GM21825 (cell line): ENCODE results near the gene AVP.

ENCODE experiments used
- ATAC-seq: cut with Tn5 transposase; IDR thresholded peaks from one replicate; pipeline ENCODE4 v1.9.1; 2021; ENCODE audit warnings: mild to moderate bottlenecking, moderate library complexity; ENCODE audit not compliant: unreplicated experiment

The AVP gene

DNA sequence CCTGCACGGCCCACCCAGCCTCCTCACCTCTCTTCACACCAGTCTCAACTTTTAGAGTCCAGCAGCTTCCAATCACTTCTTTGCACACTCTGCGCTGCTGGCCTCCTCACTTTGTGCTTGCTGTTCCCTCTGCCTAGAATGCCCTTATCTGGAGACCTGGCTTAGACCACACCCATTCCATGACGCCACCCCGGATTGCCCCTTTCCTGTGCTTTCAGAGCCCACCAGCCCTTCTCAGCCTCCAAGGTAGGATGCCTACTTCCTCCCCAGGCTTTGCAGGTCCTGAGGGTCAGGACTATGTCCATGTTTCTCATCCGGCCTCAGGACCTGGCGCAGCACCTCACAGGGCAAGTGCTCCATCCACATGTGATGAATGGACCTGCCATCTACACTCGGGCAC is 27.0 kb upstream of the AVP start:
- no peak for ATAC-seq

DNA sequence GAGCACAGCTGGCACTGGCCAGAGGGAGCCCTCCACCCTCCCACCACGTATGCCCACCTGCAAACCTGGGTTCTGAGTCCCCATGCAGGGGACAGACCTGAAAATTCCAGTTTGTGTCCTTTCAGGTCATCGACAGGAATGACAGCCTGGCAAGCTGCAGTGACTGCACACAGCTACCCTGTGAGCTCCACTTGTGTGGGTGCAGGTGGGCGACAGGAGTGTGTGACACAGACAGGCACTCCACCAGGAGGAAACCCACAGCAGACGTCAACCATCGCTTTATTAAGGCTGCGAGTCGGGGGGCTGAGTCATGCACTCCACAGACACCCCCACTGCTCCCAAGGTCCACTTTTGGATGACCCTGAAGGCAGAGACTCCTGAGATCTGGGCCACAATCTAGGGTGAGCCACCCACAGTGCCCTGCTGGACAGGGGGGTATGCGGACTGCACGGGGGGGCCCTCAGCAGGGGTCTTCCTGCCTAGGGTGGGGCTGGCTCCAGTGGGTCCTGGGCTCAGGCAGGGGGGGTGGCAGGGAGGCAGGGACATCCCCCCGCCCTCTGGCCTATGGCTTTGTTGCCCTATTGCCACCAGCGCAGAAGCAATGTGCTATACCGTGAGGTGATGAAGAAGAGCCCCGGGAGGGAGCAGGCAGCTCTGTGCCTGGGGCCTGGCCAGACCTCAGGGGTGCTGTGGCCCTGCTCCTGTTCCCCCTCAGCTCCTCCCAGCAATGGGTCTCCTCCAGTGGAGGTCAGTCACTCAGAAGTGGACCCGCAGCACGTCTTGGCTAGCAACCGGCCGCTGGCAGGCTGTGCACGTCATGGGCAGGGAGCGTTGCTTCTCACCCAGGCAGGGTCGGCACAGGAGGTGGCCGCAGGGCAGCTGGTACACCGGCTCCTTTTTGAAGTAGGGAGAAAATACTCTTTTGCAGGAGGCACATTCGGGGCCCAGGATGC is 25.1 kb upstream of the AVP start:
- ATAC-seq, result no peak

DNA sequence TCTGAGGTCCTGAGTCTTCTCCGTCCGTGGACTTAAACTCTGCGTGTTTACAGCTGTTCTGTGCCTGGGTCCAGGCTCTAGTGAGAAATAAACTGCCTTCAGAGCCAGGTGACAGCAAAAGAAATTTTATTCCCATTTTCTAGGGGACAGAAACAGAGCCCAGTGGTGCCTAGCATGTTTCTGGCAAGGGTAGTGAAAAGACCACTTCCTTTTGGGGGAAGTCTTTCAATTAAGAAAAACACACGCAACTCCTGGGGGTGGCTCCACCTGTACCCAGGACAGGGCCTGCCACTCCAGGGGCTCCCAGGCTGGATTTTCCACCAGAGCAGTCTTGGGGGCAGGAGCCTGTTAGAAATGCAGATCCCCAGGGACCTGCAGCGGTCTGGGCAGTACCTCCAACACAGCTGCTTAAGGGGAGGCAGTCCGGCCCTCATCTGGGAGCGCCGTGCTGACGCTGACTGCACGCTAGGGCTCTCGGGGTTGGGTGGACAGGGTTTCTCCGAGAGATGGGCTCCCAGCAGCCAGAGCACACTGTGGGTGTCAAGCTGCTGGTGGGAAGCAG is 23.0 kb upstream of the AVP start:
- no peak for ATAC-seq

DNA sequence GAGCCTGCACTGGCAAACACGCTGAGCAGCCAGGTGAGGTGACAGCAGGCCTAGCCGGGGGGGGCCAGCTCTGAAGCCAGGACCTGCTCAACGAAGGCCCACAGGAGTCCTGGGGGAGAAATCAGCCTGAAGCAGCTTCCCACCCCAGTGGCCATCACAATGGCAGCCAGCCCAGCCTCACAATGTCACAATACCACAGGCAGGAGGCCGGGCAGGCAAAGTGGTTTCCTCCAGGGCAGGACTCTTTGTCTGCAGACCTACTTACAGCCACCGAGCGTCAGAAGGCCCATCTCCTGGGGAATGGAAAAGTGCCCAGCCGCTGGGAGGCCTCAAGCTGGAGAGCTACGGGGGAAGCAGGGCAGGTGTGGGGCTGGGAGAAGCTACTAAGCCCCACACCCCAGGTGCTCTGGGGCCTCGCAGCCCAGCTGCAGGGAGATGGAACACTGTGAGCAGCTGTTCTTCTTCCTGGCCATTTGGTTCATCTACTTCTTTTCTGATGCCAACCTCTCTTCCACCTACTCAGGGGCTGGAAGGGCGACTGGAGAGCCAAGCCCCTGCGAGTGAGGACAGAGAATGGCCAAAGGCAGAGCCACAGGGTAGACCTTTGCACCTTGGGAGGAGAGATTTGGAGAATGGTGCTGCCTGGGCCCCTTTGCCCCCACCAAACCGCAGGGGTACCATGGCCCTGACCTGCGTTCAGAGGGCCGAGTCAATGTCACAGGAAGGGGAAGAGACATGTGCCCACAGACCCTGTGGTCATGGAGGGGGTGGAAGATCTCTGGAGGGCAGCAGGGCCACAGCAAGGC is 22.3 kb upstream of the AVP start:
- no peak for ATAC-seq

DNA sequence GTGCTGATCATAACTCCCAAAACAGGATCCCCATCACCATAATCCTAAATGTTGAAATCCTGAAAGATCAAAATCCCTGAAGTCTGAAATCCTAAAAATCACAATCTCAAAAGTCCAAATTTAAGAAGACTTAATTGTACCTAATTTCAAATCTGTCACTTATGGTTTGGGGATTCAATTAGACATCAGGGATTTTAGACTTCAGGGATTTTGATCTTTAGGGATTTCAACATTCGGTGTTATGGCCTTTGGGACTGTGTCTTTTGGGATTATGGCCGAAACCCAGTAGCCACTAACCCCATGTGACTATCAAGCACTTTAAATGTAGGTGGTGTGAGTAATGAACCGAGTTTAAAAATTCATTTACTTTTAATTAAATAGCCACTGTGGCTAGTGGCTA is 21.7 kb upstream of the AVP start:
- no peak for ATAC-seq

DNA sequence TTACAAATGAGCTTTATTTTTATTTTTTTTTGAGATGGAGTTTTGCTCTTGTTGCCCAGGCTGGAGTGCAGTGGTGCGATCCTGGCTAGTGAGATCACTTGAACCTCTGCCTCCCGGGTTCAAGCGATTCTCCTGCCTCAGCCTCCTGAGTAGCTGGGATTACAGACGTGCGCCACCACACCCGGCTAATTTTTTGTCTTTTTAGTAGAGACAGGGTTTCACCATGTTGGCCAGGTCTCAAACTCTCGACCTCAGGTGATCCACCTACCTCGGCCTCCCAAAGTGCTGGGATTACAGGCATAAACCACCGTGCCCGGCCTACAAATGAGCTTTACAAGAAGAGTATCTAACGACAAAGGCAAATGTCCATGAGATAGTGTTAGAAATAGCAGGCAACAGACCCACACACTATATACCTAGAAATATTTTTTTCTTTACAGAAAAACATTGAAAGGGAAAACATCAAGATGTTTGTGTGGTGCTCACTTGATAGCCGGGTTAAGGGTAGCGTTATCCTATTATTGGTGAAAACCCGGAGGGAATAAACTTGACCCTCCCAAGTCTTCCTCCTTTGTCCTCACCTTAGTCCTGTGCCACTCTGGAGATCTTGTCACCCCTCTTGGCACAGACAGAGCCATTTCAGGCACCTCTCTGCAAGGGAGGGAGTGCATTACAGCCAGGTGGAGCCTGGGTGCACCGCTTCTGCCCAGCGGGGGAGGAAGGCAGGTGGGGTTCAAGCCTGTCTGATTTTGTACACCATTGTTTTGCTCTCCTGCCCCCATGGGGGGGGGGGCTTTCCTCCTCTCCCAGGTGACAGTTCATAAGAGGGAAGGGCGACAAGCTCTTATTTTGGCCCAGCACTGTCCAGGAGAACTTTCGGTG is 21.0 kb upstream of the AVP start:
- no peak for ATAC-seq

DNA sequence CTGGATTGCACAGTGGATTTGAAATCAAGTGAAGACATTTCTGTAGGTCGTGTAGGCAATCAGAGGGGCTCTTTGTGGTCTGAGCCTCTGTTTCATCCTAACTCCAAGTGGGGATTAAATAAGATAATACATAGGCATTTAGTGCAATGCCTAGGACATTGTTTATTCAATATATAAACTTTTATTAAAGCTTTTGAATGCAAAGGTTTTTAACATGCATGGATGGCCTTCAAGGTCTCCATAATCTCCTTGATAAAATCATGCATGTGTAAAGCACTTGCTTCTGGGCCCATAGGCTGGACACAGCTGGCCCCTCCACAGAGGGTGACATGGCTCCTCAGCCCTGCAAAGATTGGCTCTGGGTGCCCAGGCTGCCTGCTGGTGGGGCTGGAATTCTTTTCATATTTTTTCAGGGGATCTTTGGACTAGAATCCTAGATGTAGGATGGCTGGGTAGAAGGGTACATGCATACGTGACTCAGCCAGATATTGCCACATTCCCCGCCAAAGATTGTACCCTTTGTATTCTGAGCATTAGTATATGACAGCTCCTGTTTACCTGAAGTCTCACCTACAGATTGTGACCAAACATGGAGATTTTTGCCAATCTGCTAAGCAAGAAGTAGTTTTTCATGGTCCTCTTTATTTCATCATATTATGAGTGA is 19.0 kb upstream of the AVP start:
- no peak for ATAC-seq

DNA sequence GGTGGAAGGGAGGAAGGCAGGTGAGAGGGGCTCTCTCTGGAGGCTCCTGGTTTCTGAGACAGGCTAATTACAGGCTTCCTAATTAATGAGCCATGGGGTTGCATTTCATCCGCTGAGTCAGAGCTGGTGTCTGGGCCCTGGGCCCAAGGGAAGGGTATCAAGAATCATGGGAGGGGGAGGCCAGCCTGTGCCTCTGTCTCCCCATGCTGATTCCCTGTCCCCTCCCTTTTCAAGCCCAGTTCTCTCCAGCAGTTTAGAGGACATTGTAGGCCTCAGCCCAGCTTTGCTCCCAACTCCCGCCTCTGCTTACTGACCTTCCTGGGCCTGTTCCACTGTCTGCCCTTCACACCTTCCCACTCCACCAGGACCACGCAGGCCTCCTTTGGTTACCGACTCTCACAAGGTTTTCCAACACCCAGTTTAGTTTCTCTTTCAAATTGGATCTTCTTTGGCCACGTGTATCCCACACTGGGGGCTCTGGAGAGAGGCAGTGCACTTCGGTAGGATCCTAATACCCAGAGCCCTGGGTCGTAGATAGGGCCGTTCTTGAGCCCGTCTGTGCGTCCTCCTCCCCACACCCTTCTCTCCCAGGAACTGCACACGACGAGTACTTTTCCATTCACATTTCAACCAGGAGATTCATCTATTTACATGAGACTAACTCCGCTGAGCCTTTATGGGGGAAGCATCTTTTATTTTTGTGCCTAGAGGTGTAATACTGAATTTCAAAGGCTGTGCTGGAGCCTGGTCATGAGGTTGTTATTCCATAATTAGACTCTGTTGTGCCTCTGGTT is 18.2 kb upstream of the AVP start:
- ATAC-seq, result no peak

DNA sequence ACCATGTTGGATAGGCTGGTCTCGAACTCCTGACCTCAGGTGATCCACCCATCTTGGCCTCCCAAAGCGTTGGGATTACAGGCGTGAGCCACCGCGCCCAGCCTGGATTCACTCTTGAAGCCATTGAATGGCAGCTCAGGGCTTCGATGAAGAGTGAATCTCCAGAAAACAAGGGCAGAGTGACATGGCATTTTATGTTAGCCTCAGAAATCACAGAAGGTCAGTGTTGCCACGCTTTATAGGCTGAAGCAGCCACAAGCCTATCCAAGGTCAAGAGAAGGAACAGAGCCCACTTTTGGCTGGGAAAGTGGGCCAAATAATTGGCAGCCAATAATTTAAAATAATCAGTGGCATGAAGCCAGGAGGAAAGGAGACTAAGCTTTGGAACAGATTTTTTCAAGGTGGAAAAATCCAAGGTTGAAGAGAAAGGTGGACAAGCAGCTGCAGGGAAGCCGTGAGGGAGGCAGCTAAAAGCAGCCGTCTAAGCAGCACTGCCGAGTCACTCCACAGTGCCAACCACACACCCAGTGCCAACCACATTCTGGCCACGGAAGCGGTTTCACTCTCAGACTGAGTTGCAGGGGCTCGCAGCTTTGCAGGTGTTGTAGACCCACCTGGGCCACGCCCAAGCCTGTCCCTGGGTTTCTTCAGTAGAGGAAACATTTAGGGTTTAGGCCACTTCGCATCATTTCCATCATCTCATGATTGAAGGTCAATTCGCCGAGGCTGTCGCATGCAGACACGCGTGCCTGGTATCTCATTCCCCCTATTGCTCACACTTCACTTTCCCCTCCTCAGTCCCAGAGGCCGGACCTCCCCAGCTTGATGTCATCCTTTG is 17.4 kb upstream of the AVP start:
- no peak for ATAC-seq

DNA sequence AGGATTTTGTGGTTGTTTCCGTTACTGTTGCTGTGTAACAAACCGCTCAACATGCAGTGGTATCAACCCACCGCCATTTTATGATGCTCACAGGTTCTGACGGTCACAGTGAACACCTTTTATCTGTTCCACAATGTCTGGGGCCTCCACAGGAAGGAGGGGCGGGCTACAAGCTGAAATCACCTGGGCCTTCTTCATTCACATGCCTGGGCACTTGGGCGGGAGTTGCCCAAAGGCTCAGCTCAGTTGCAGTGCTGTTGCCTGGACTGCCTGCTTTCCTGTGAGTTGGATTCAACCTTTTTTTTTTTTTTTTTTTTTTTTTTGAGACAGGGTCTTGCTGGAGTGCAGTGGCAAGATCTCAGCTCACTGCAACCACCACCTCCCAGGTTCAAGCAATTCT is 16.7 kb upstream of the AVP start:
- no peak for ATAC-seq

DNA sequence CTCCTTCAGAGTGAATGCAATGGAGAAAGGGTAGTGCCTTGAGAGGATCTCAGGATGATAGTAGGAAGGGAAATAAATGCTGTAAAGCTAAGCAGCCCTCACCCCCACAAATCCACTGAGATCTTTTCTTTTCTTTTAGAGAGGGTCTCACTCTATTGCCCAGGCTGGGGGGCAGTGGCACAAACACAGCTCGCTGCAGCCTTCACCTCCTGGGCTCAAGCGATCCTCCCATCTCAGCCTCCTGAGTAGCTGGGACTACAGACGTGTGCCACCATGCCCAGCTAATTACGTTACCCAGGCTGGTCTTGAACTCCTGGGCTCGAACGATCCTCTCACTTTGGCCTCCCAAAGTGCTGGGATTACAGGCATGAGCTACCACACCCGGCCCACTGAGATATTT is 16.0 kb upstream of the AVP start:
- no peak for ATAC-seq

DNA sequence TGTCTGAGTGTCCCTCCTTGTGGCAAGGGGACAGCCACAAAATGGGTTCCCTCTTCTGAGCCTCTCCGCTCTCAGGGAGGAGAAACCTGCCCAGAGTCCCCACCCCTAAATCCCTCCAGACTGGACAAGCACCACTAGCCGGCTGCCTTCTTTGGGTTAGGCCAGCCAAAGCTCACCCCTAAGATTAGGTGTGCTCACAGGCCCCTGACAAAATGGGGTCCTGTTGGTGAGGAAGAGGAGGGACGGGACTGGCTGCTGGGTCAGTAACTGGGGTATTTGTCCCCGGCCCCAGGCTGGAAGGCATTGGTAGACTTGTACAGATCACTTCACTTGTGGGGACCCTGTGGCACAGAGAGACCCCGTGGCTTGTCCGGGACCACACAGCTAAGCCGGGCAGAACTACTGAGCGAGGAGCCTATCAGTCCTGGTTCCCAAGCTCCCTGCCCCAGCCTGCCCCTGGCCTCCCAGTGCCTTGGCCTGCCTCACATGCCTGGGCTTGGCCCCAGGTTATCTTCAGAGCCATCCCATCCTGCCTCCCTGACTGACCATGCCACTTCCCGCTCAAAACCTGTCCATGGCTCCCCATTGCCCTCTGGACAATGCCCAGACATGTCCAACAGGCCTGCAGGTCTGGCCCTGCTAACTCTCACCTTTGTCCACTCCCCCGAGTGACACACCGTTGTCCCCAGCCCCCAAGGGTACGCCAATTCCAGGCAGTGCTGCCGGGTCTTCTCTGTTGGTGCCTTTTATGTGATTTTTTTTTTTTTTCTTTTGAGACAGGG is 10.5 kb upstream of the AVP start:
- no peak for ATAC-seq

DNA sequence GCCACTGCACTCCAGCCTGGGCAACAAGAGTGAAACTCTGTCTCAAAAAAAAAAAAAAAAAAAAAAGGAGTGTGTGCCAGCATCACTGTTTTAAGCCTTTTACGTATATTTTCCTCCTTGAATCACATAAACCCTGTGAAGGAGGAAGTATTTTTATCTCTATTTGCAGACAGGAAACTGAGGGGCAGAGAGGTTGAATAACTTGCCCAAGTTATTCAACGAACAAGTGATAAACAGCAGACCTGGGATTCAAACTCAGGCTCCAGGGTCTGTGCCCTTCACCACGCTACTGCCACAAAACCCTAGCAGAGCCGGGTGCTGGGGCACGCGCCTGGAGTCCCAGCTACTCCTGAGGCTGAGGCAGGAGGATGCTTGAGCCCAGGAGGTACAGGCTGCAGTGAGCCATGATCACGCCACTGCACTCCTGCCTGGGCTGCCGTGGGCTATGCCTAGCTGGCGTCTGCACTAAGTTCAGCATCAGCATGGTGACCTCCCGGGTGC is 9.4 kb upstream of the AVP start:
- ATAC-seq, result no peak

DNA sequence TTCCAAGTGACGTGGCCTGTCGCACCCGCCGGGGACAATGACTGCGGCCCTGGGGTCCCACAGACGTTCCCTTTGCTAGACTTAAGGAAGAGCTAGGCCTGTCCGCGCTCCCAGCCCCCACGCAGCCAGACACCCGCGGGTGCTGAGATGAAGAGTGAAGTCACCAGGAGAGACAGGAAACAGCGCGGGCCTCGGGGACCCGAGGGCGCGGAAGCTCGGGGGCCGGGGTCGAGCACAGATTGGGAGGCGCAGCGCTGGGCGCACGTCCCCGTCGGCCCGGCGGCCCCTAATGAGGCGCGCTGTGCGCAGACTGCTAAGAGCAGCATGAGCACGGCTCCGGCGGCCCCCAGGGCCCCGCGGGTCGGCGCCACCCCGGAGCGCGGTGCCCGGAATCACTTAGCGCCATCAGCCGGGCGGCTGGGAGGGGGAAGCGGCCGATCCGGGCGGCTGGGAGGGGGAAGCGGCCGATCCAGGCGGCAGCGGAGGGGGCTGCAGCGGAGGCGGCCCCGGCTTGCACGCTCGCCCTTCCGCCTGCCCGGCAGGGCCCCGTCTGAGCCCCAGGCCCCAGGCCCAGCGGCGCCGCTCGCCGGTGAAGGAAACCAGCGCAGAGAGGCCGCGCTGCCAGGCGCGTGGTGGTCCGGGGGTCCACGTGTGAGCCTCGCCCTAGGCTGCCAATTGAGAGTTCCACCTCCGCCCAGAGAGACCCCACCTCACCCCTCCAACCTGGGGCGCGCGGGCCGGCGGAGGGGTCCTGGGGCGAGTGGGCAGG is 8.3 kb upstream of the AVP start:
- ATAC-seq, result no peak

DNA sequence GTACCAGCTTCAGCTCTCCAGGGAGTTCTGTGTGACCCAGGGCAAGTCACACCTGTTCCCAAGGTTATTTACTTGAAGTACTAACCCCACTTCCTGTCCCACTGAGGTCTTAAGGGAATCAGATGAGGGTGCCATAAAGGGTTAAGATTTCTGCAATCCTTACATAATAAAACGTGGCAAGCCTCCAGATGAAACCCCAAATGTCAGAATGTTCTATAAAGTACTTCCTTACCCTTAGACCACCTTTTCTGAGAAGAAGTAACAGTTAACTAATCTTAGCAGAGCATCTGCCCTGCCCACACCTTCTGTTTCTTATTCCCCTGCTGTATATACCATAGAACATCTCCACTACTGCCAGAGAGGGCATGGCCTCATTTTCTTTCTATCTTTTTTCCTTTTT is 6.0 kb upstream of the AVP start:
- no peak for ATAC-seq

DNA sequence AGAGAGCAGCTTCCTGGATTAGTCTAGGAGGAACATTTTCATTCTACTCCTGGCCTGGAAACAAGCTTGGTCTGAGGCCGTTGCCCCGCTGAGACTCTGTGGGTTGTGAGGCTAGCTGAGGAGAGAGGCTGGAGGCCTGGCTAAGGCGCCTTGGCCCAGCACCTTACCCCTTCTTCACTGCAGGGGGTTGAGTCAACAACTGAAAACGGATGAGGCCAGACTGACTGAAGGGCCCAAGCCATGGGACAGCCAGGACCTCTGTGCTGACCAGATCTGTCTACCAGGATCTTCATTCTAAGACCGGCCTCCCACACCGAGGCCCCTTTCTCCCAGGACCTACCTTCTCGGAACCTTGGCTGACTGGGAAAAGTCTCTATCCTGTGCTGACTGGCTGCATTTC is 3.5 kb upstream of the AVP start:
- no peak for ATAC-seq

DNA sequence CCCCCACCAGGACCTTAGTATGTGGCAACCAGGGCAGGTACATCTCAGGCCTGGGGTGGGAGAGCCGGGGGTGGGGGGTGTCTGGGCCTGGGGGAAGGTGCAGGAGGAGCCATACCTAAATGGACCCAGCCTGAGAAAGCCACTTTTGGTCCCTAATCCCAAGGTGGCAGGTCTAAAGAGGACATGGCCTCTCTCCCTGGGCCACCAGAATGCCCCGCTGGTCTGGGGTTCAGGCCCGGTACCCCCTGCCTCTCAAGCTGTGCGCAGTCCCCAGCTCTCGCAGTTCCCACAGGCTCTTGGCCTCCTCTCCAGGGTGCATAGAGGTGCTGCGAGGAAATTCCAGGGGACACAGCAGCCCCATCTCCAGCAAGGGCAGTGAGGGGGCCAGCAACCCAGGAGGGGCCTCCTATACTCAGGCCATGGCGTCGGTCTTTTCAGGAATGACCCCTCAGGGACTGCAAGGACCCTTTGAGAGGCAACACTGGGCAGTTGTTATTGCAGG is 1.1 kb upstream of the AVP start:
- ATAC-seq, result no peak
